Lower leg skin (tissue), 3 donors: ENCODE data around the gene AQP2.

Experiments used
- CTCF ChIP-seq, 3 donors: fragments of 450-650 bp; IDR thresholded peaks; one replicate each; pipeline ENCODE4 v1.5.1; 2016; ENCODE audit warnings: antibody characterized with exemption in 3 of 3, mild to moderate bottlenecking in 3 of 3, moderate library complexity in 2 of 3
- POLR2A ChIP-seq, 2 donors: fragments of 450-650 bp; IDR thresholded peaks; one replicate each; pipeline ENCODE4 v1.6.1; 2016 to 2017; ENCODE audit warnings: antibody characterized with exemption in 2 of 2, mild to moderate bottlenecking in 1 of 2, moderate library complexity in 1 of 2

DNA sequence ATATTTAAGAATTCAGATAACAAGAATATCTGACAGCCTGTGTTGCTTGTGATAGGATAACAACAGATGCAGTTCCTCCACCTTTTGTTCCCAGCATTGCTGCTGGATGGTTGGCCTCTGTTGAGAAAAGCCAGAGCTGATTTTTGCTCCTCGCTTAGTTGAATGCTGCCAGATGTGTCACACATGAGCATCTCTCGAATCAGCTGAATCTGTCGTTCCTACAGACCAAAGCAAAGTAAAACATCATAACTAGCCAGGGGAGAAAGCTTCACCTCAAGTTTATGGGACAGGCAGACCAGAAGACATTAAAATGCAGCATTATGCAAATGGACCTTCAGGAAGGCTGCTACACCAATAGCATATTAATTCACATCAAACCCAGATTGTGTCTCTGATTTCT lies 54.6 kb downstream of the AQP2 start:
- TF ChIP-seq CTCF (IDR thresholded peaks at IDR 0.05) (no peak), POLR2A (IDR thresholded peaks at IDR 0.05) (no peak)
